ENCODE data around the gene HSPA4L.

HSPA4L gene

GRCh38 chr4:127776620-127777019 is 5.5 kb upstream of the HSPA4L start:
- no peak for TF ChIP-seq CTCF (IDR thresholded peaks at IDR 0.05; ENCODE audit: low read depth, low read length)
- H3K4me3 ChIP-seq (ENCODE audit: low read depth, low read length), result no peak overlapping the region

- TF ChIP-seq CTCF (IDR thresholded peaks at IDR 0.05; ENCODE audit: low read depth, low read length), result no peak
Observed at GRCh38 chr4:127777487-127777886, 4.6 kb upstream of the HSPA4L start.

GRCh38 chr4:127778102-127778501 is 4.0 kb upstream of the HSPA4L start:
- no peak overlapping the region for H3K4me3 ChIP-seq (ENCODE audit: low read depth, low read length)
- no peak for TF ChIP-seq CTCF (IDR thresholded peaks at IDR 0.05; ENCODE audit: low read depth, low read length)

More at GRCh38 chr4:127777487-127777886, 4.6 kb upstream of the HSPA4L start:
- no peak overlapping the region for H3K4me3 ChIP-seq (ENCODE audit: low read depth, low read length)

GRCh38 chr4:127780598-127780997 is 1.5 kb upstream of the HSPA4L start:
- no peak overlapping the region for H3K4me3 ChIP-seq (ENCODE audit: low read depth, low read length)
- no peak for TF ChIP-seq CTCF (IDR thresholded peaks at IDR 0.05; ENCODE audit: low read depth, low read length)

- peak overlapping the region; percentile 90 for H3K4me3 ChIP-seq (ENCODE audit: low read depth, low read length)
- TF ChIP-seq CTCF (IDR thresholded peaks at IDR 0.05; ENCODE audit: low read depth, low read length), result no peak
Observed at GRCh38 chr4:127781300-127782024, 660 bp upstream of the HSPA4L start.

GRCh38 chr4:127782025-127782274 is 172 bp upstream of the HSPA4L start:
- TF ChIP-seq CTCF (IDR thresholded peaks at IDR 0.05; ENCODE audit: low read depth, low read length), result no peak
- H3K4me3 ChIP-seq (ENCODE audit: low read depth, low read length), result peak overlapping the region; percentile 90

- H3K4me3 ChIP-seq (ENCODE audit: low read depth, low read length), result peak overlapping the region; percentile 90
- no peak for TF ChIP-seq CTCF (IDR thresholded peaks at IDR 0.05; ENCODE audit: low read depth, low read length)
Observed at GRCh38 chr4:127783026-127783769, 1.1 kb downstream of the HSPA4L start.

Measured in WI38 (cell line).